Measurements from ENCODE around the gene TFF1.

GRCh38 chr21:42375506-42375905 lies 9.2 kb upstream of the TFF1 start:
- TF ChIP-seq CTCF (IDR thresholded peaks at IDR 0.05; ENCODE audit: low read length) (no peak), EZH2phosphoT487 (IDR thresholded peaks at IDR 0.05; ENCODE audit: low read length) (no peak), EZH2 (optimal IDR thresholded peaks at IDR 0.05; ENCODE audit: low read depth, low read length) (no peak)
